ENCODE measurements around the gene PTMA. TPM values are rescaled to one million over a fixed set of nuclear protein-coding genes. Genes with fewer than 3 reads are reported as not detected.

PTMA gene
- total and polyA plus RNA-seq, 9 of the 15 experiments (the other 6 are each of a cell fraction or from before 2014, with no cell fraction given), result 429 to 2,322 (median 1,578) TPM

DNA sequence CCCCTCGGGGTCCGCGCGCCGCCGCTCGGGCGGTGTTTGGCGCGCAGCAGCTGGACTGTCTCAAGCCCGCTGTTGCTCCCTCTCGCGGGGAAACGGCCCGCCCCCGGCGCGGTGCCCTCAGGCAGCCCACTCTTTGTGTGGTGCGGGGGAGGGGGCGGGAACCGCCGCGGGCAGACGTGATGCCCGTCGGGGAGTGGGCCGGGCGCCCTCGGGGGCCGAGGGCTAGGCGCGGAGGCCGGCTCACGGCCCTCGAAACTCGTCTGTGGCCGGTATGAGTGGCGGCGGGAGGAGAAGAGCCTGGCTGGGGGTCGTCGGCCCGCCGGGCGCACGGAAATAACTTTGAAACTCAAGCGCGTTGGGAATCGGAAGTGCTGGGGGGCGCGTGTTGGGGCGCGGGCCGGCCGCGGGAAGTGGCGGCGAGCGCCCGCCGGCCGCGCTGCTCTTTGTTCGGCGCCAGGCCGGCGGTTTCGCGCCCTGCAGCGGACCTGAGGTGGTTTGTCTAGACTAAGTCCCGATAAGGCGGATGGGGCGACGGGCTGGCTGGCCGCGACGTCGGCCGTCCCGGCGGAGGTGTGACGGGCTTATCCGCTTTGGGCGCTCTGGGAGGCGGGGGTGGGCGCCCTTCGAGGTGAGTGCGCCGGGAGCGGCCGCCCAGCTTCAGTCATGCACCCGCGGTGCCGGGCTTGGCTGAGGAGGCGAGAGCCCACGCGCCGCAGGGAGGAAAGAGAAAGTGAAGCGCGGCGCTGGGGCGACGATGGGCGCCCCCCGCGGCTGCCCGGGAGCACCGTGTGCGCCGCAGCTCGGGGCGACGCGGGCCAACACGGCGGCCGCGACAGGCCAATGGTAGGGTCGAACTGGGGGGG, 679 bp downstream of the PTMA start (continued):
- TF ChIP-seq NFIX (CRISPR knock-in tag; IDR thresholded peaks at IDR 0.05; ENCODE audit: low read depth), result no peak
- no peak for TF ChIP-seq PTTG1 (tag; IDR thresholded peaks at IDR 0.05; ENCODE audit: low read depth)
- TF ChIP-seq, protein P1, sequence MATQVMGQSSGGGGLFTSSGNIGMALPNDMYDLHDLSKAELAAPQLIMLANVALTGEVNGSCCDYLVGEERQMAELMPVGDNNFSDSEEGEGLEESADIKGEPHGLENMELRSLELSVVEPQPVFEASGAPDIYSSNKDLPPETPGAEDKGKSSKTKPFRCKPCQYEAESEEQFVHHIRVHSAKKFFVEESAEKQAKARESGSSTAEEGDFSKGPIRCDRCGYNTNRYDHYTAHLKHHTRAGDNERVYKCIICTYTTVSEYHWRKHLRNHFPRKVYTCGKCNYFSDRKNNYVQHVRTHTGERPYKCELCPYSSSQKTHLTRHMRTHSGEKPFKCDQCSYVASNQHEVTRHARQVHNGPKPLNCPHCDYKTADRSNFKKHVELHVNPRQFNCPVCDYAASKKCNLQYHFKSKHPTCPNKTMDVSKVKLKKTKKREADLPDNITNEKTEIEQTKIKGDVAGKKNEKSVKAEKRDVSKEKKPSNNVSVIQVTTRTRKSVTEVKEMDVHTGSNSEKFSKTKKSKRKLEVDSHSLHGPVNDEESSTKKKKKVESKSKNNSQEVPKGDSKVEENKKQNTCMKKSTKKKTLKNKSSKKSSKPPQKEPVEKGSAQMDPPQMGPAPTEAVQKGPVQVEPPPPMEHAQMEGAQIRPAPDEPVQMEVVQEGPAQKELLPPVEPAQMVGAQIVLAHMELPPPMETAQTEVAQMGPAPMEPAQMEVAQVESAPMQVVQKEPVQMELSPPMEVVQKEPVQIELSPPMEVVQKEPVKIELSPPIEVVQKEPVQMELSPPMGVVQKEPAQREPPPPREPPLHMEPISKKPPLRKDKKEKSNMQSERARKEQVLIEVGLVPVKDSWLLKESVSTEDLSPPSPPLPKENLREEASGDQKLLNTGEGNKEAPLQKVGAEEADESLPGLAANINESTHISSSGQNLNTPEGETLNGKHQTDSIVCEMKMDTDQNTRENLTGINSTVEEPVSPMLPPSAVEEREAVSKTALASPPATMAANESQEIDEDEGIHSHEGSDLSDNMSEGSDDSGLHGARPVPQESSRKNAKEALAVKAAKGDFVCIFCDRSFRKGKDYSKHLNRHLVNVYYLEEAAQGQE (IDR thresholded peaks at IDR 0.05; ENCODE audit: borderline replicate concordance), result no peak
- TF ChIP-seq, protein P1 (CRISPR knock-in tag; IDR thresholded peaks at IDR 0.05; ENCODE audit: low read depth), result no peak
- peak; percentile 97; the same call in 1 of the 2 replicates for TF ChIP-seq RBM14 (IDR thresholded peaks at IDR 0.05; ENCODE audit: borderline replicate concordance, insufficient read depth, low read depth, low read length)
- TF ChIP-seq ZNF778 (CRISPR knock-in tag; IDR thresholded peaks at IDR 0.05), result no peak
- no peak for TF ChIP-seq HMG20B (CRISPR knock-in tag; IDR thresholded peaks at IDR 0.05)
- TF ChIP-seq BRCA1 (IDR thresholded peaks at IDR 0.05), result no peak
- TF ChIP-seq BRCA1 (CRISPR knock-in tag; IDR thresholded peaks at IDR 0.05), result 0 out of 2 replicates have a peak, but pooled peaks have one; percentile 11
- TF ChIP-seq TGIF2 (CRISPR knock-in tag; IDR thresholded peaks at IDR 0.05), result 0 out of 2 replicates have a peak, but pooled peaks have one; percentile 15
- TF ChIP-seq, protein P2, sequence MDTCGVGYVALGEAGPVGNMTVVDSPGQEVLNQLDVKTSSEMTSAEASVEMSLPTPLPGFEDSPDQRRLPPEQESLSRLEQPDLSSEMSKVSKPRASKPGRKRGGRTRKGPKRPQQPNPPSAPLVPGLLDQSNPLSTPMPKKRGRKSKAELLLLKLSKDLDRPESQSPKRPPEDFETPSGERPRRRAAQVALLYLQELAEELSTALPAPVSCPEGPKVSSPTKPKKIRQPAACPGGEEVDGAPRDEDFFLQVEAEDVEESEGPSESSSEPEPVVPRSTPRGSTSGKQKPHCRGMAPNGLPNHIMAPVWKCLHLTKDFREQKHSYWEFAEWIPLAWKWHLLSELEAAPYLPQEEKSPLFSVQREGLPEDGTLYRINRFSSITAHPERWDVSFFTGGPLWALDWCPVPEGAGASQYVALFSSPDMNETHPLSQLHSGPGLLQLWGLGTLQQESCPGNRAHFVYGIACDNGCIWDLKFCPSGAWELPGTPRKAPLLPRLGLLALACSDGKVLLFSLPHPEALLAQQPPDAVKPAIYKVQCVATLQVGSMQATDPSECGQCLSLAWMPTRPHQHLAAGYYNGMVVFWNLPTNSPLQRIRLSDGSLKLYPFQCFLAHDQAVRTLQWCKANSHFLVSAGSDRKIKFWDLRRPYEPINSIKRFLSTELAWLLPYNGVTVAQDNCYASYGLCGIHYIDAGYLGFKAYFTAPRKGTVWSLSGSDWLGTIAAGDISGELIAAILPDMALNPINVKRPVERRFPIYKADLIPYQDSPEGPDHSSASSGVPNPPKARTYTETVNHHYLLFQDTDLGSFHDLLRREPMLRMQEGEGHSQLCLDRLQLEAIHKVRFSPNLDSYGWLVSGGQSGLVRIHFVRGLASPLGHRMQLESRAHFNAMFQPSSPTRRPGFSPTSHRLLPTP (IDR thresholded peaks at IDR 0.05; ENCODE audit: borderline replicate concordance, extremely low read depth, insufficient read length), result no peak

Data from K562 (cell line).